WI38 (cell line): ENCODE measurements around the gene SLC40A1.

Experiments
- H3K4me3 ChIP-seq: 2 replicates; pipeline ENCODE4 v1.5.1; 2011; ENCODE audit warnings: low read depth, mild to moderate bottlenecking, control low read depth, low read length
- CTCF ChIP-seq: IDR thresholded peaks from 2 replicates; pipeline ENCODE4 v1.5.1; 2012; ENCODE audit warnings: low read depth, mild to moderate bottlenecking, control low read depth, low read length

SLC40A1 gene

GRCh38 chr2:189580658-189581353 lies at the start of gene SLC40A1:
Gene SLC40A1, minus strand, starts transcription at chr2:189580786. Its CDS starts 326 bp downstream, at chr2:189580460.
- H3K4me3 ChIP-seq, result peak within 1 kb of the TSS; percentile 61
- no peak for TF ChIP-seq CTCF

GRCh38 chr2:189629531-189630453 lies 49.2 kb upstream of the SLC40A1 start:
- H3K4me3 ChIP-seq, result no peak overlapping the region
- TF ChIP-seq CTCF, result no peak

GRCh38 chr2:189628817-189629530 lies 48.4 kb upstream of the SLC40A1 start:
- H3K4me3 ChIP-seq, result no peak overlapping the region
- no peak for TF ChIP-seq CTCF

GRCh38 chr2:189627789-189628188 lies 47.2 kb upstream of the SLC40A1 start:
- no peak for TF ChIP-seq CTCF
- H3K4me3 ChIP-seq, result no peak overlapping the region

GRCh38 chr2:189625636-189626035 lies 45.0 kb upstream of the SLC40A1 start:
- no peak for TF ChIP-seq CTCF
- H3K4me3 ChIP-seq, result no peak overlapping the region

GRCh38 chr2:189624648-189625355 lies 44.2 kb upstream of the SLC40A1 start:
- H3K4me3 ChIP-seq, result no peak overlapping the region
- no peak for TF ChIP-seq CTCF
